H1 (cell line): Measurements from ENCODE around the gene TMEM151B. TPM values are rescaled to one million over a fixed set of nuclear protein-coding genes. Genes with fewer than 3 reads are reported as not detected.

ENCODE experiments used
- ASH2L ChIP-seq: fragments of 200-600, 300-600 bp; sonication (generic); IDR thresholded peaks from one replicate; pipeline ENCODE4 v1.7.1; 2017; ENCODE audit warnings: low read length
- BRCA1 ChIP-seq: IDR thresholded peaks from 2 replicates; pipeline ENCODE4 v1.6.1; 2012; ENCODE audit warnings: low read depth, low read length, improper control_type of control experiment
- CEBPB ChIP-seq: IDR thresholded peaks from 2 replicates; pipeline ENCODE4 v1.6.1; 2012; ENCODE audit warnings: low read depth, low read length
- CREB1 ChIP-seq: IDR thresholded peaks from 2 replicates; pipeline ENCODE4 v1.6.1; 2012; ENCODE audit warnings: inconsistent platforms
- EGR1 ChIP-seq: IDR thresholded peaks from 2 replicates; pipeline ENCODE4 v1.6.1; 2011; ENCODE audit warnings: low read depth, low read length, borderline replicate concordance
- EZH2 ChIP-seq: fragments of 200-600 bp; sonication (generic); IDR thresholded peaks from 2 replicates; pipeline ENCODE4 v1.7.1; 2012; ENCODE audit warnings: low read depth, mild to moderate bottlenecking, moderate library complexity, low read length, inconsistent platforms; ENCODE audit not compliant: severe bottlenecking
- GABPA ChIP-seq: IDR thresholded peaks from 2 replicates; pipeline ENCODE4 v1.6.1; 2011; ENCODE audit warnings: mild to moderate bottlenecking, low read length, moderate library complexity, borderline replicate concordance; ENCODE audit not compliant: insufficient read depth
- HDAC2 ChIP-seq, 2 experiments: fragments of 300-600 bp in 1 of 2; sonication (generic) in 1 of 2; IDR thresholded peaks; 2 replicates each; pipeline ENCODE4 v1.6.1; 2011 to 2012; ENCODE audit warnings: low read depth in 2 of 2, low read length in 2 of 2, mild to moderate bottlenecking in 2 of 2, moderate library complexity in 2 of 2, borderline replicate concordance in 1 of 2, inconsistent platforms in 1 of 2
- KDM1A ChIP-seq: fragments of 200-600, 300-600 bp; sonication (generic); IDR thresholded peaks from 2 replicates; pipeline ENCODE4 v1.7.1; 2016; ENCODE audit warnings: mild to moderate bottlenecking, low read length, borderline replicate concordance
- NANOG ChIP-seq: IDR thresholded peaks from 2 replicates; pipeline ENCODE4 v1.6.1; 2011; ENCODE audit warnings: low read length, low read depth, mild to moderate bottlenecking, inconsistent platforms; ENCODE audit not compliant: insufficient read depth, poor library complexity, severe bottlenecking
- NRF1 ChIP-seq: IDR thresholded peaks from 2 replicates; pipeline ENCODE4 v1.6.1; 2011; ENCODE audit warnings: mild to moderate bottlenecking, low read depth, low read length, improper control_type of control experiment
- PHF8 ChIP-seq: fragments of 200-600 bp; sonication (generic); conservative IDR thresholded peaks from 2 replicates; pipeline ENCODE4 v1.7.1; 2012; ENCODE audit warnings: low read depth, mild to moderate bottlenecking, inconsistent platforms, low read length, moderate library complexity
- POLR2AphosphoS5 ChIP-seq: IDR thresholded peaks from 2 replicates; pipeline ENCODE4 v1.6.1; 2011; ENCODE audit warnings: low read depth, low read length
- SAP30 ChIP-seq: fragments of 300-600 bp; sonication (generic); IDR thresholded peaks from 2 replicates; pipeline ENCODE4 v1.7.1; 2012; ENCODE audit warnings: low read length, moderate library complexity, mild to moderate bottlenecking, inconsistent platforms; ENCODE audit not compliant: insufficient read depth, insufficient replicate concordance
- SIN3A ChIP-seq, 2 experiments: IDR thresholded peaks in 1 of 2; conservative IDR thresholded peaks in 1 of 2; 2 replicates each; pipeline ENCODE4 v1.6.1; 2011 to 2012; ENCODE audit warnings: low read length in 2 of 2, improper control_type of control experiment in 1 of 2, low read depth in 1 of 2, mild to moderate bottlenecking in 1 of 2
- SP2 ChIP-seq: IDR thresholded peaks from 2 replicates; pipeline ENCODE4 v1.6.1; 2012; ENCODE audit warnings: mild to moderate bottlenecking, low read length, inconsistent platforms
- SUZ12 ChIP-seq: fragments of 200-600 bp; sonication (generic); IDR thresholded peaks from 2 replicates; pipeline ENCODE4 v1.6.1; 2012; ENCODE audit warnings: mild to moderate bottlenecking, inconsistent platforms, low read length, moderate library complexity, mixed read lengths
- TAF7 ChIP-seq: optimal IDR thresholded peaks from 2 replicates; pipeline ENCODE3; 2011; ENCODE audit warnings: low read depth, mild to moderate bottlenecking, inconsistent platforms, low read length, moderate library complexity, borderline replicate concordance
- TBP ChIP-seq: IDR thresholded peaks from 2 replicates; pipeline ENCODE4 v1.6.1; 2011; ENCODE audit warnings: low read depth, low read length, improper control_type of control experiment
- TCF12 ChIP-seq: IDR thresholded peaks from 2 replicates; pipeline ENCODE4 v1.6.1; 2011; ENCODE audit warnings: low read depth, mild to moderate bottlenecking, low read length
- ZNF274 ChIP-seq: IDR thresholded peaks from 2 replicates; pipeline ENCODE4 v1.7.0; 2012; ENCODE audit warnings: low read length, borderline replicate concordance; ENCODE audit errors: extremely low read depth
- polyA plus RNA-seq, 7 experiments: library from polyadenylated mRNA; depleted of rRNA in 3 of 7; stranded (reverse) in 5 of 7; unstranded in 2 of 7; fragments of >200 nt in 5 of 7; fragments of 200-250 nt in 2 of 7; gene quantifications; 1 replicate in 5 of 7; 2 replicates in 1 of 7; 4 replicates in 1 of 7; pipeline versions ENCODE4 v1.2.1 to v1.2.3, GENCODE V29; 2011 to 2013; ENCODE audit warnings: missing spikeins in 2 of 7, mixed read lengths in 2 of 7
- total RNA-seq: library from RNA; stranded (reverse); fragmentation: NEBNext Ultra II Directional; extraction: Animal tissue kit (Norgen Biotek cat#: 25700); gene quantifications from 2 replicates; pipeline ENCODE4 v1.2.1, GENCODE V29; 2021
- TF ChIP-seq, protein P1 (sequence below): IDR thresholded peaks from 2 replicates; pipeline ENCODE4 v1.6.1; 2012; ENCODE audit warnings: inconsistent platforms

TMEM151B gene
- total and polyA plus RNA-seq, 2 of the 8 experiments (the other 6 are each of a cell fraction or from before 2014, with no cell fraction given) = 8.0 to 15.5 TPM

DNA sequence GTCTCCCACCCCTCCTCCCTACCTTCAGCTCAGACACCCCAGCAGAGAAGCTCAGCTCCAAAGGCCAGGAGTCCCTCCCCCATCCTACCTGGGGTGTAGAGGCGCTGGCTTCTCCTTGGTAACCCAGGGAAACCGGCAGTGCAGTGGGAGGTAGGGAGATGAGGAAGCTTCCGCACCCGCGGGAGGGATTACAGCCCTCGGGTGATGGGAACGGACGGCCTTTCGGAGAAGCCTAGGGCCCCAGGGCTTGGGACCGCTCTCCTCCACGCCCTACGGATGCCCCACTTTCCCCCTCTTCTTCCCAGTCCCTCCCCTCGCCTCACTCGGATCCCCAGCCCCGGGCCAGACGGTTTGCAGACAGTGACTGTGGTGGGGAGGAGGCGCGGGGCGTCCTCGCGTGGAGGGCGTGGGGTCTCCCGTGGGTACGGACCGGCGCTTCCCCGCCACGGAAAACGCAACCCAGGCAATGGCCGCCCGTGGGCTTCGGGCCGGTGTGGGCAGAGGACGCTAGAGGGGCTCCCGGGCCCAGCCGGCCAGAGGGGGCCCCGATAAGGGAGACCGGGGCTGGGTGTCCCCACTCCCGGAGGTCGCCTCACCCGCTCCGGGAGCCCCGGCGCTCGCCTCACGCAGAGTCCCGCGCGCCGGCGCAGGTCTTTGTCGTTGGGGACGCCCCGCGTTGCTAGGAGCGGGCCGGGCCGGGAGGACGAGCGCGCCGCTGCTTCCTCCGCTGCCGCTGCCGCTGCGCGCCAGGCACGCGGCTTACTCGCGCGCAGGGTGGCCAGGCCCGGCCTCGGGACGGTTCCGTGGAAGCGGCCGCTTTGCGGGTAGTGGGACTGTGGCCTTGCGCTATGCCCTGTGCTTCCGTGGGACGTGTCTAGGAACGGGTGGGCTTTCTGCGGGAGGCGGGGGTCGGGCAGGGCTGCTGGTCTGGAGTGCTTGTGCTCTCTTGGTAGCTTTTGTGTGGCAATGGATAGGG is 27.1 kb downstream of the TMEM151B start (continued):
- TF ChIP-seq SP2 = no peak
- TF ChIP-seq ZNF274 = no peak
- no peak for TF ChIP-seq KDM1A
- TF ChIP-seq EGR1 = no peak
- TF ChIP-seq TAF7 = no peak
- TF ChIP-seq TBP = no peak
- TF ChIP-seq CEBPB = no peak
- 0 out of 2 replicates have a peak, but pooled peaks have one; percentile 19 for TF ChIP-seq NRF1
- TF ChIP-seq CREB1 = peak; percentile 92
- no peak for TF ChIP-seq NANOG
- TF ChIP-seq PHF8 = peak; percentile 49; the same call in 1 of the 2 replicates
- no peak for TF ChIP-seq GABPA
- TF ChIP-seq, protein P1, sequence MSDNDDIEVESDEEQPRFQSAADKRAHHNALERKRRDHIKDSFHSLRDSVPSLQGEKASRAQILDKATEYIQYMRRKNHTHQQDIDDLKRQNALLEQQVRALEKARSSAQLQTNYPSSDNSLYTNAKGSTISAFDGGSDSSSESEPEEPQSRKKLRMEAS = peak; percentile 85
- TF ChIP-seq SUZ12 = no peak
- peak in 1 of 2 experiments; percentile 46; a peak in 1 of 4 replicates for TF ChIP-seq HDAC2 (IDR thresholded peaks at IDR 0.05; ENCODE audit: borderline replicate concordance in 1 of 2, low read depth in 2 of 2, low read length in 2 of 2)
- TF ChIP-seq TCF12 = no peak
- peak; percentile 32 to 86; a peak in 3 of 4 replicates for TF ChIP-seq SIN3A (conservative IDR thresholded peaks at IDR 0.05 in 1 of 2, IDR thresholded peaks at IDR 0.05 in 1 of 2; ENCODE audit: low read depth in 1 of 2, low read length in 2 of 2)
- TF ChIP-seq POLR2AphosphoS5 = peak; percentile 60
- TF ChIP-seq SAP30 = no peak
- no peak for TF ChIP-seq BRCA1
- no peak for TF ChIP-seq EZH2
- peak; percentile 81 for TF ChIP-seq ASH2L
